SK-N-SH treated with all-trans-retinoic acid at 6 μM for 48 hours (cell line): ENCODE data around the gene TMEM178B.

Experiments used
- ATAC-seq: fragments of 200-7000 bp; cut with Tn5 transposase; 3 replicates; pipeline ENCODE4 v1.9.1; 2020; ENCODE audit warnings: mild to moderate bottlenecking, moderate library complexity
- ARNTL ChIP-seq: fragments of 450-650 bp; formaldehyde crosslinking; IDR thresholded peaks from 2 replicates; pipeline ENCODE4 v1.5.0; 2020; ENCODE audit warnings: low read depth, mild to moderate bottlenecking, moderate library complexity, borderline replicate concordance
- BACH2 ChIP-seq: fragments of 250-450 bp; sonication (Bioruptor Pico); IDR thresholded peaks from 2 replicates; pipeline ENCODE4 v1.9.0; 2021; ENCODE audit warnings: mild to moderate bottlenecking, borderline replicate concordance
- CSDC2 ChIP-seq: fragments of 250-450 bp; sonication (Bioruptor Pico); IDR thresholded peaks from 2 replicates; pipeline ENCODE4 v1.5.0; 2020; ENCODE audit warnings: mild to moderate bottlenecking, moderate library complexity
- ESRRG ChIP-seq: fragments of 250-450 bp; sonication (Bioruptor Pico); IDR thresholded peaks from 2 replicates; pipeline ENCODE4 v1.6.1; 2021; ENCODE audit warnings: mild to moderate bottlenecking
- OSR1 ChIP-seq: fragments of 250-450 bp; sonication (Bioruptor Pico); IDR thresholded peaks from 2 replicates; pipeline ENCODE4 v1.8.0; 2022; ENCODE audit warnings: moderate library complexity, mild to moderate bottlenecking, inconsistent platforms
- SNAI2 ChIP-seq: fragments of 250-450 bp; sonication (Bioruptor Pico); IDR thresholded peaks from 2 replicates; pipeline ENCODE4 v1.5.0; 2020; ENCODE audit warnings: mild to moderate bottlenecking, moderate library complexity
- TCF4 ChIP-seq: fragments of 250-450 bp; sonication (Bioruptor Pico); IDR thresholded peaks from 2 replicates; pipeline ENCODE4 v1.8.0; 2021; ENCODE audit warnings: mild to moderate bottlenecking, moderate library complexity, borderline replicate concordance
- ZC3H10 ChIP-seq: fragments of 250-450 bp; sonication (Bioruptor Pico); IDR thresholded peaks from 2 replicates; pipeline ENCODE4 v1.5.1; 2021; ENCODE audit warnings: mild to moderate bottlenecking, moderate library complexity
- ZFP3 ChIP-seq: fragments of 250-450 bp; sonication (Bioruptor Pico); IDR thresholded peaks from 2 replicates; pipeline ENCODE4 v1.5.0; 2020; ENCODE audit warnings: mild to moderate bottlenecking, moderate library complexity
- ZFP30 ChIP-seq: fragments of 450-650 bp; formaldehyde crosslinking; IDR thresholded peaks from 2 replicates; pipeline ENCODE4 v1.5.0; 2022; ENCODE audit warnings: mild to moderate bottlenecking, moderate library complexity
- ZNF565 ChIP-seq: fragments of 450-650 bp; formaldehyde crosslinking; conservative IDR thresholded peaks from 2 replicates; pipeline ENCODE4 v1.5.0; 2020; ENCODE audit warnings: low read depth, mild to moderate bottlenecking, moderate library complexity
- ZNF70 ChIP-seq: fragments of 450-650 bp; formaldehyde crosslinking; IDR thresholded peaks from 2 replicates; pipeline ENCODE4 v1.5.0; 2020; ENCODE audit warnings: mild to moderate bottlenecking, moderate library complexity
- ZNF8 ChIP-seq: fragments of 450-650 bp; formaldehyde crosslinking; IDR thresholded peaks from 2 replicates; pipeline ENCODE4 v1.5.0; 2020; ENCODE audit warnings: mild to moderate bottlenecking, moderate library complexity
- TF ChIP-seq, protein P1 (sequence below): fragments of 250-450 bp; sonication (Bioruptor Pico); IDR thresholded peaks from 2 replicates; pipeline ENCODE4 v1.5.1; 2021; ENCODE audit warnings: mild to moderate bottlenecking, moderate library complexity
- TF ChIP-seq, protein P2 (sequence below): fragments of 250-450 bp; sonication (Bioruptor Pico); IDR thresholded peaks from 2 replicates; pipeline ENCODE4 v1.8.0; 2020; ENCODE audit warnings: mild to moderate bottlenecking, moderate library complexity, borderline replicate concordance
- TF ChIP-seq, protein P3 (sequence below): fragments of 250-450 bp; sonication (Bioruptor Pico); IDR thresholded peaks from 2 replicates; pipeline ENCODE4 v1.5.0; 2020; ENCODE audit warnings: mild to moderate bottlenecking, moderate library complexity
- TF ChIP-seq, protein P4 (sequence below): fragments of 250-450 bp; sonication (Bioruptor Pico); IDR thresholded peaks from 2 replicates; pipeline ENCODE4 v1.8.0; 2021; ENCODE audit warnings: low read depth, mild to moderate bottlenecking, moderate library complexity, borderline replicate concordance

TMEM178B gene

DNA sequence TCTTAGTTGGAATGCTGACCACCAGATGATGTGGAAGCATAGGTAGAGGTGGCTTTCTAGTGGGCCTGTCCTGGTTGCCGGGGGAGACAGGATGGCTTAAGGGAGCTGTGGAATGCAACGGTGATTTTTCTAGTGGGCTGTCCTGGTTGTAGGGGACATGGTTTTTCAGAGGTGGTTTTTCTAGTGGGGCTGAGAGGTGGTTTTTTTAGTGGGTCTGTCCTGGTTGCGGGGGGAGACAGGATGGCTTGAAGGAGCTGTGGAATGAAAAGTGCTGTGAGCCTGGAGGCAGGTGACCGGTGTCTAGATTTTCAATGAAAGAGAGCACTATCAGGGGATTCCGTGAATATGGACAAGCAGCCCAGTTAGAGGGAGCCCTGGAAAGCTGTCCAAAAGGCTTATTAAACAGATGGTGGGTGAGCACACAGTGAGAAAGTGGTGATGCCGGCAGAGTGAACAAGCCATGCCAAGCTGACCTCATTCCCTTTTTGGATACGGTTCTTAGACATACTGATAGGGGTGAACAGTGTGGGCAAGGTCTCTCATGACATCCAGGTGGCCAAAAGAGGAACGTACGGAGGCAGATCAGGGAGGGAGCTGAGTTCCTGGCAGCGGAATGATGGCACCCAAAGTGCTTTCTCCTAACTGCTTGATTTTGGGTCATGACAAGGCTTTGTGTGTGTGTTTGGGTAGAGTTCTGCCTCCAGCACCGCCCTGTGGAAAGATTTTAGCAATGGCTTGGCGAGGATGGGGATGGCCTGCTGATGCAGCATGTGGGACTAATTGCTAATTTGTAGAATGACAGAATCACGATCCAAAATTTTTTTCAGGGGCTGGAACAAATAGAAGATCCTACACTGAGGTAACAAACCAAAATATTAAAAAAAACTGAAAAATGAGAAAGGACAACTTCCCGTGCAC lies 126.6 kb downstream of the TMEM178B start:
- ATAC-seq = no peak
- TF ChIP-seq, protein P1, sequence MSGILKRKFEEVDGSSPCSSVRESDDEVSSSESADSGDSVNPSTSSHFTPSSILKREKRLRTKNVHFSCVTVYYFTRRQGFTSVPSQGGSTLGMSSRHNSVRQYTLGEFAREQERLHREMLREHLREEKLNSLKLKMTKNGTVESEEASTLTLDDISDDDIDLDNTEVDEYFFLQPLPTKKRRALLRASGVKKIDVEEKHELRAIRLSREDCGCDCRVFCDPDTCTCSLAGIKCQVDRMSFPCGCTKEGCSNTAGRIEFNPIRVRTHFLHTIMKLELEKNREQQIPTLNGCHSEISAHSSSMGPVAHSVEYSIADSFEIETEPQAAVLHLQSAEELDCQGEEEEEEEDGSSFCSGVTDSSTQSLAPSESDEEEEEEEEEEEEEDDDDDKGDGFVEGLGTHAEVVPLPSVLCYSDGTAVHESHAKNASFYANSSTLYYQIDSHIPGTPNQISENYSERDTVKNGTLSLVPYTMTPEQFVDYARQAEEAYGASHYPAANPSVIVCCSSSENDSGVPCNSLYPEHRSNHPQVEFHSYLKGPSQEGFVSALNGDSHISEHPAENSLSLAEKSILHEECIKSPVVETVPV (CRISPR knock-in tag) = no peak
- TF ChIP-seq, protein P2, sequence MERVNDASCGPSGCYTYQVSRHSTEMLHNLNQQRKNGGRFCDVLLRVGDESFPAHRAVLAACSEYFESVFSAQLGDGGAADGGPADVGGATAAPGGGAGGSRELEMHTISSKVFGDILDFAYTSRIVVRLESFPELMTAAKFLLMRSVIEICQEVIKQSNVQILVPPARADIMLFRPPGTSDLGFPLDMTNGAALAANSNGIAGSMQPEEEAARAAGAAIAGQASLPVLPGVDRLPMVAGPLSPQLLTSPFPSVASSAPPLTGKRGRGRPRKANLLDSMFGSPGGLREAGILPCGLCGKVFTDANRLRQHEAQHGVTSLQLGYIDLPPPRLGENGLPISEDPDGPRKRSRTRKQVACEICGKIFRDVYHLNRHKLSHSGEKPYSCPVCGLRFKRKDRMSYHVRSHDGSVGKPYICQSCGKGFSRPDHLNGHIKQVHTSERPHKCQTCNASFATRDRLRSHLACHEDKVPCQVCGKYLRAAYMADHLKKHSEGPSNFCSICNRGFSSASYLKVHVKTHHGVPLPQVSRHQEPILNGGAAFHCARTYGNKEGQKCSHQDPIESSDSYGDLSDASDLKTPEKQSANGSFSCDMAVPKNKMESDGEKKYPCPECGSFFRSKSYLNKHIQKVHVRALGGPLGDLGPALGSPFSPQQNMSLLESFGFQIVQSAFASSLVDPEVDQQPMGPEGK = no peak
- TF ChIP-seq ESRRG (CRISPR knock-in tag) = no peak
- no peak for TF ChIP-seq BACH2
- no peak for TF ChIP-seq ZNF565 (CRISPR knock-in tag)
- TF ChIP-seq ZNF8 = no peak
- TF ChIP-seq OSR1 = no peak
- TF ChIP-seq, protein P3, sequence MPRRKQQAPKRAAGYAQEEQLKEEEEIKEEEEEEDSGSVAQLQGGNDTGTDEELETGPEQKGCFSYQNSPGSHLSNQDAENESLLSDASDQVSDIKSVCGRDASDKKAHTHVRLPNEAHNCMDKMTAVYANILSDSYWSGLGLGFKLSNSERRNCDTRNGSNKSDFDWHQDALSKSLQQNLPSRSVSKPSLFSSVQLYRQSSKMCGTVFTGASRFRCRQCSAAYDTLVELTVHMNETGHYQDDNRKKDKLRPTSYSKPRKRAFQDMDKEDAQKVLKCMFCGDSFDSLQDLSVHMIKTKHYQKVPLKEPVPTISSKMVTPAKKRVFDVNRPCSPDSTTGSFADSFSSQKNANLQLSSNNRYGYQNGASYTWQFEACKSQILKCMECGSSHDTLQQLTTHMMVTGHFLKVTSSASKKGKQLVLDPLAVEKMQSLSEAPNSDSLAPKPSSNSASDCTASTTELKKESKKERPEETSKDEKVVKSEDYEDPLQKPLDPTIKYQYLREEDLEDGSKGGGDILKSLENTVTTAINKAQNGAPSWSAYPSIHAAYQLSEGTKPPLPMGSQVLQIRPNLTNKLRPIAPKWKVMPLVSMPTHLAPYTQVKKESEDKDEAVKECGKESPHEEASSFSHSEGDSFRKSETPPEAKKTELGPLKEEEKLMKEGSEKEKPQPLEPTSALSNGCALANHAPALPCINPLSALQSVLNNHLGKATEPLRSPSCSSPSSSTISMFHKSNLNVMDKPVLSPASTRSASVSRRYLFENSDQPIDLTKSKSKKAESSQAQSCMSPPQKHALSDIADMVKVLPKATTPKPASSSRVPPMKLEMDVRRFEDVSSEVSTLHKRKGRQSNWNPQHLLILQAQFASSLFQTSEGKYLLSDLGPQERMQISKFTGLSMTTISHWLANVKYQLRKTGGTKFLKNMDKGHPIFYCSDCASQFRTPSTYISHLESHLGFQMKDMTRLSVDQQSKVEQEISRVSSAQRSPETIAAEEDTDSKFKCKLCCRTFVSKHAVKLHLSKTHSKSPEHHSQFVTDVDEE (CRISPR knock-in tag) = no peak
- TF ChIP-seq ARNTL (CRISPR knock-in tag) = no peak

DNA sequence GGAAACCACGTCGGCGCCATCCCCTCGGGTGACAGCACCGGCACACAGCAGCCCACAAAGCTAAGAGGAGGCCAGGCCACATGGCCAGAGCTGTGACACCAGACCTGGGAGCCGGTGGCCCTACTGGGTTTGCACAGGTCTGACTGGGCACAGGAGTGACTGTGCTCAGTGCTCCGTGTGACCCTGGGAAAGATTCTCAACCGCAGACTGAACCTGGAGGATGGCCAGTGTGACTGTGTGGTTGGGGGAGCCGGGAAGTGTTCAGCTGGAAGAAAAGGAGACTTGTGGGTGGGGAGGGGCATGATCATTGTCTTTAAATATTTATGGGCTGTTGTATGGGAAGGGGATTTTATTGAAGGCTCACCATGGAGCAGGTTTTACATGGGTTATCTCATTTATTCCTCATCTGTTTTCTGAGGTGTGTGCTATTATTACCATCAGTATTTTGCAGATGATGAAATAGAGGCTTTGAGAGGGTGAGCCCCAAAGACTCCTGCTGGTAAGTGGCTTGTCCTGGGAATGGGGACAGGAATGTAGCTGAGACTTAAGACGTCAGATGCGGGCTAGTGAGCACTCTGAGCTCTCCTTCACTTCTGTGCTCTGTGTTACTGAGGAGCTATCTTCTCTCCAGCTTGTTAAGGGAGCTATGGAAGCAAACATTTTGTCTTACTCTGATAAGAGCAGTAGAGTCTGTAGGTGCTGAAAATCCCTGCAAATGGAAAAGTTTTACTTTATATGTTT lies 127.5 kb downstream of the TMEM178B start:
- ATAC-seq = no peak
- no peak for TF ChIP-seq TCF4 (CRISPR knock-in tag)
- TF ChIP-seq, protein P1 (CRISPR knock-in tag) = no peak
- no peak for TF ChIP-seq CSDC2
- no peak for TF ChIP-seq SNAI2 (CRISPR knock-in tag)
- TF ChIP-seq ZNF565 (CRISPR knock-in tag) = no peak
- no peak for TF ChIP-seq ZNF70 (CRISPR knock-in tag)
- no peak for TF ChIP-seq ZC3H10 (CRISPR knock-in tag)
- TF ChIP-seq ZFP3 (CRISPR knock-in tag) = no peak
- TF ChIP-seq ZNF8 = no peak
- TF ChIP-seq, protein P4, sequence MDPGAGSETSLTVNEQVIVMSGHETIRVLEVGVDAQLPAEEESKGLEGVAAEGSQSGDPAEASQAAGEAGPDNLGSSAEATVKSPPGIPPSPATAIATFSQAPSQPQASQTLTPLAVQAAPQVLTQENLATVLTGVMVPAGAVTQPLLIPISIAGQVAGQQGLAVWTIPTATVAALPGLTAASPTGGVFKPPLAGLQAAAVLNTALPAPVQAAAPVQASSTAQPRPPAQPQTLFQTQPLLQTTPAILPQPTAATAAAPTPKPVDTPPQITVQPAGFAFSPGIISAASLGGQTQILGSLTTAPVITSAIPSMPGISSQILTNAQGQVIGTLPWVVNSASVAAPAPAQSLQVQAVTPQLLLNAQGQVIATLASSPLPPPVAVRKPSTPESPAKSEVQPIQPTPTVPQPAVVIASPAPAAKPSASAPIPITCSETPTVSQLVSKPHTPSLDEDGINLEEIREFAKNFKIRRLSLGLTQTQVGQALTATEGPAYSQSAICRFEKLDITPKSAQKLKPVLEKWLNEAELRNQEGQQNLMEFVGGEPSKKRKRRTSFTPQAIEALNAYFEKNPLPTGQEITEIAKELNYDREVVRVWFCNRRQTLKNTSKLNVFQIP (CRISPR knock-in tag) = no peak
- no peak for TF ChIP-seq ESRRG (CRISPR knock-in tag)
- no peak for TF ChIP-seq ZFP30
- TF ChIP-seq, all 23 proteins: peak for 0

DNA sequence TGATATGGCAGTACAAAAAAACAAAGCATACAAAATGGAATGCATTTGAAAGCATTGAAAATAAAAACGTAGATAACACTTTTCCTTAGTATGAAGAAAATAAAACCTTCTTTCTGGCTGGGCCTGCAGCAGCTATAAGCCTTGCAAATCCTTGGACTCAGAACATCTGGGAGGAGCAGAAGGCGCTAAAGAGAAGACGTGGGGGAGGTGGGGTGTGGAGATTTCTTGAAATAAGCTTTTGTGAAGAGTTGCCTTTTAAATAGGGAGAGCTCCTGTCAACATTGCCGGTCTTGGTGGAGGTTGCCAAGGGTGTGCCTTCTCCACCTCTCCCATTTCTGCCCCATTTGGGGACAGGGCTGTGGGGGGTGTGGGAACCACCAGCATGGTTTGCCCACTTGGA lies 128.7 kb downstream of the TMEM178B start:
- TF ChIP-seq, protein P2 = no peak
- no peak for TF ChIP-seq CSDC2
- no peak for TF ChIP-seq ZFP30
- no peak for TF ChIP-seq TCF4 (CRISPR knock-in tag)
- no peak for TF ChIP-seq ZC3H10 (CRISPR knock-in tag)
- TF ChIP-seq BACH2 = no peak
- TF ChIP-seq OSR1 = no peak
- no peak for ATAC-seq
